ENCODE data around the gene SLC7A6OS.
"Not testable (repeated sequence)": the region's sequence is repeated elsewhere in the genome, so short reads cannot be mapped to it uniquely, and the experiment has no call there.

The SLC7A6OS gene

GRCh38 chr16:68298907-68299561, 11.7 kb downstream of the SLC7A6OS start:
- DNase-seq (ENCODE audit: low spot score) = peak; percentile 77

GRCh38 chr16:68298312-68298711, 12.4 kb downstream of the SLC7A6OS start:
- DNase-seq (ENCODE audit: low spot score) = no peak

- DNase-seq (ENCODE audit: low spot score) = no peak
These were observed 12.8 kb downstream of the SLC7A6OS start for GRCh38 chr16:68297908-68298307.

- DNase-seq (ENCODE audit: low spot score) = no peak
These were observed 14.1 kb downstream of the SLC7A6OS start for GRCh38 chr16:68296693-68297092.

GRCh38 chr16:68296291-68296690, 14.5 kb downstream of the SLC7A6OS start:
- DNase-seq (ENCODE audit: low spot score) = no peak

- no peak for DNase-seq (ENCODE audit: low spot score)
These were observed 18.3 kb downstream of the SLC7A6OS start for GRCh38 chr16:68292425-68292824.

GRCh38 chr16:68291227-68291626, 19.5 kb downstream of the SLC7A6OS start:
- DNase-seq (ENCODE audit: low spot score) = no peak

- DNase-seq (ENCODE audit: low spot score) = no peak
These were observed 20.3 kb downstream of the SLC7A6OS start for GRCh38 chr16:68290450-68290849.

GRCh38 chr16:68289621-68290329, 21.0 kb downstream of the SLC7A6OS start:
- no peak for DNase-seq (ENCODE audit: low spot score)

GRCh38 chr16:68289202-68289601, 21.5 kb downstream of the SLC7A6OS start:
- DNase-seq (ENCODE audit: low spot score) = no peak

GRCh38 chr16:68288796-68289195, 21.9 kb downstream of the SLC7A6OS start:
- not testable (repeated sequence) for DNase-seq (ENCODE audit: low spot score)

- no peak for DNase-seq (ENCODE audit: low spot score)
These were observed 22.5 kb downstream of the SLC7A6OS start for GRCh38 chr16:68288252-68288650.

- DNase-seq (ENCODE audit: low spot score) = no peak
These were observed 23.2 kb downstream of the SLC7A6OS start for GRCh38 chr16:68287276-68288251.

- peak; percentile 68 for DNase-seq (ENCODE audit: low spot score)
These were observed 24.3 kb downstream of the SLC7A6OS start for GRCh38 chr16:68286153-68287074.

GRCh38 chr16:68285683-68286082, 25.1 kb downstream of the SLC7A6OS start:
- DNase-seq (ENCODE audit: low spot score) = no peak

- DNase-seq (ENCODE audit: low spot score) = no peak
These were observed 25.9 kb downstream of the SLC7A6OS start for GRCh38 chr16:68284847-68285246.

- no peak for DNase-seq (ENCODE audit: low spot score)
These were observed 26.7 kb downstream of the SLC7A6OS start for GRCh38 chr16:68283801-68284598.

- no peak for DNase-seq (ENCODE audit: low spot score)
These were observed 27.4 kb downstream of the SLC7A6OS start for GRCh38 chr16:68283346-68283745.

GRCh38 chr16:68282064-68282452, 28.7 kb downstream of the SLC7A6OS start:
- DNase-seq (ENCODE audit: low spot score) = no peak

- DNase-seq (ENCODE audit: low spot score) = no peak
These were observed 29.2 kb downstream of the SLC7A6OS start for GRCh38 chr16:68281368-68282063.
